GM18858 (cell line): Measurements from ENCODE around the gene OGN.
"Not testable (repeated sequence)": the region's sequence is repeated elsewhere in the genome, so short reads cannot be mapped to it uniquely, and the experiment has no call there.

Source experiments
- ATAC-seq: cut with Tn5 transposase; IDR thresholded peaks from one replicate; pipeline ENCODE4 v1.9.1; 2021; ENCODE audit not compliant: unreplicated experiment

The OGN gene

GRCh38 chr9:92404042-92404836 is at the start of gene OGN:
Gene OGN (minus strand): TSS chr9:92404578. CDS start chr9:92403407, 1,171 bp downstream.
- no peak for ATAC-seq

- no peak for ATAC-seq
Measured at GRCh38 chr9:92446536-92446935, 42.2 kb upstream of the OGN start.

- no peak for ATAC-seq
Measured at GRCh38 chr9:92444841-92445240, 40.5 kb upstream of the OGN start.

GRCh38 chr9:92440751-92441046 is 36.3 kb upstream of the OGN start:
- ATAC-seq, result no peak

- ATAC-seq, result no peak
Measured at GRCh38 chr9:92439921-92440750, 35.8 kb upstream of the OGN start.

GRCh38 chr9:92438900-92439526 is 34.6 kb upstream of the OGN start:
- no peak for ATAC-seq

GRCh38 chr9:92435263-92435662 is 30.9 kb upstream of the OGN start:
- no peak for ATAC-seq

GRCh38 chr9:92432972-92433548 is 28.7 kb upstream of the OGN start:
- ATAC-seq, result no peak

GRCh38 chr9:92432350-92432749 is 28.0 kb upstream of the OGN start:
- ATAC-seq, result no peak

- ATAC-seq, result no peak
Measured at GRCh38 chr9:92429836-92430235, 25.5 kb upstream of the OGN start.

- no peak for ATAC-seq
Measured at GRCh38 chr9:92426501-92427145, 22.2 kb upstream of the OGN start.

GRCh38 chr9:92425474-92425873 is 21.1 kb upstream of the OGN start:
- no peak for ATAC-seq

- ATAC-seq, result no peak
Measured at GRCh38 chr9:92424340-92424739, 20.0 kb upstream of the OGN start, which contains the start of gene OMD. Gene OMD (minus strand): TSS chr9:92424471. CDS start chr9:92417558, 6,913 bp downstream.

GRCh38 chr9:92423612-92424011 is 19.2 kb upstream of the OGN start:
- ATAC-seq, result no peak

GRCh38 chr9:92422611-92423338 is 18.4 kb upstream of the OGN start:
- ATAC-seq, result no peak

GRCh38 chr9:92414566-92414965 is 10.2 kb upstream of the OGN start:
- ATAC-seq, result no peak

- not testable (repeated sequence) for ATAC-seq
Measured at GRCh38 chr9:92411157-92411556, 6.8 kb upstream of the OGN start.

- ATAC-seq, result no peak
Measured at GRCh38 chr9:92408747-92409478, 4.5 kb upstream of the OGN start.

GRCh38 chr9:92407818-92408217 is 3.4 kb upstream of the OGN start:
- ATAC-seq, result no peak

GRCh38 chr9:92406477-92406876 is 2.1 kb upstream of the OGN start:
- no peak for ATAC-seq
